GM12878 (cell line): ENCODE measurements around the gene BICD1. TPM values are rescaled to one million over a fixed set of nuclear protein-coding genes. Genes with fewer than 3 reads are reported as not detected.

Experiments
- ATAC-seq: fragments of 200-7000 bp; cut with Tn5 transposase; 3 replicates; pipeline ENCODE4 v1.9.1; 2020; ENCODE audit warnings: mild to moderate bottlenecking, moderate library complexity
- BruUV-seq: library from RNA; stranded (reverse); fragments of 400-500 nt; replicated peaks from 2 replicates; lab custom pipeline; 2021; lab: Mats Ljungman, UMichigan
- CTCF ChIA-PET: fragments of 300-600 bp; sonication (Branson Sonifier 250); formaldehyde crosslinking; extraction: SDS; loops from one replicate; lab custom pipeline; 2021; ENCODE audit warnings: inconsistent platforms; lab: Yijun Ruan, JAX
- POLR2A ChIA-PET: fragments of 350-600 bp; formaldehyde crosslinking; extraction: SDS; loops from one replicate; lab custom pipeline; 2021; ENCODE audit warnings: inconsistent platforms; lab: Charles Lee
- RAD21 ChIA-PET: fragments of 300-600 bp; sonication (Branson Sonifier 250); formaldehyde crosslinking; loops from one replicate; lab custom pipeline; 2023; ENCODE audit warnings: antibody characterized with exemption; ENCODE audit not compliant: unreplicated experiment; lab: Charles Lee
- SMC1A ChIA-PET: fragments of 300-600 bp; sonication (Branson Sonifier 250); formaldehyde crosslinking; loops from one replicate; lab custom pipeline; 2023; ENCODE audit not compliant: unreplicated experiment, uncharacterized antibody; lab: Charles Lee
- DNase-seq: peaks from one replicate; pipeline ENCODE4 v3.0.0-alpha.2; 2011; ENCODE audit warnings: low read depth, low spot score
- FAIRE-seq: peaks from 3 replicates; lab custom pipeline; 2011; peaks lifted over from hg19 to GRCh38; lab: Jason Lieb, UNC
- H2AFZ ChIP-seq: 2 replicates; pipeline ENCODE4 v1.6.0; 2011; ENCODE audit warnings: low read depth, low read length, control low read depth; ENCODE audit not compliant: control insufficient read depth
- H3K27ac ChIP-seq: 2 replicates; pipeline ENCODE4 v1.5.1; 2011; ENCODE audit warnings: control low read depth; ENCODE audit not compliant: control insufficient read depth, insufficient read depth
- H3K27me3 ChIP-seq, 2 experiments: replicated peaks in 1 of 2; 2 replicates each; pipeline versions ENCODE4 v1.6.0 to v1.6.1; 2011; ENCODE audit warnings: low read length in 1 of 2; ENCODE audit not compliant: control insufficient read depth in 2 of 2, insufficient read depth in 2 of 2
- H3K36me3 ChIP-seq, 2 experiments: 2 replicates each; pipeline ENCODE4 v1.5.1; 2011; ENCODE audit warnings: low read length in 1 of 2; ENCODE audit not compliant: control insufficient read depth in 2 of 2, insufficient read depth in 2 of 2
- H3K4me1 ChIP-seq: 2 replicates; pipeline ENCODE4 v1.6.1; 2011; ENCODE audit warnings: mild to moderate bottlenecking, low read length, moderate library complexity, mixed read lengths; ENCODE audit not compliant: control insufficient read depth, insufficient read depth
- H3K4me2 ChIP-seq: 2 replicates; pipeline ENCODE4 v1.6.0; 2011; ENCODE audit warnings: control low read depth; ENCODE audit not compliant: control insufficient read depth, insufficient read depth
- H3K4me3 ChIP-seq: fragments of 200-600 bp; sonication (generic); 2 replicates; pipeline ENCODE4 v1.5.1; 2016
- H3K79me2 ChIP-seq: 2 replicates; pipeline ENCODE4 v1.6.0; 2011; ENCODE audit warnings: low read length; ENCODE audit not compliant: control insufficient read depth, insufficient read depth
- H3K9ac ChIP-seq: 2 replicates; pipeline ENCODE4 v1.8.0; 2011; ENCODE audit warnings: low read length, control low read depth, mixed read lengths; ENCODE audit not compliant: control insufficient read depth, insufficient read depth
- H3K9me3 ChIP-seq: replicated peaks from 3 replicates; pipeline ENCODE4 v1.5.1; 2011; ENCODE audit warnings: mild to moderate bottlenecking, low read length; ENCODE audit not compliant: control insufficient read depth, insufficient read depth
- H4K20me1 ChIP-seq: 2 replicates; pipeline ENCODE4 v1.6.0; 2011; ENCODE audit not compliant: control insufficient read depth, insufficient read depth
- ATF3 ChIP-seq: IDR thresholded peaks from 2 replicates; pipeline ENCODE4 v1.6.1; 2011; ENCODE audit warnings: low read depth, mild to moderate bottlenecking, low read length, moderate library complexity, borderline replicate concordance; ENCODE audit errors: extremely low read depth
- CHD1 ChIP-seq: IDR thresholded peaks from 2 replicates; pipeline ENCODE4 v1.6.1; 2012; ENCODE audit warnings: low read depth, low read length, improper control_type of control experiment
- CREM ChIP-seq: IDR thresholded peaks from 2 replicates; pipeline ENCODE4 v1.6.1; 2014; ENCODE audit warnings: antibody characterized with exemption, low read depth
- ETV6 ChIP-seq, 2 experiments: fragments of 450-650 bp in 1 of 2; IDR thresholded peaks in 1 of 2; conservative IDR thresholded peaks in 1 of 2; 2 replicates each; pipeline ENCODE4 v1.6.1; 2014; ENCODE audit warnings: antibody characterized with exemption in 1 of 2, borderline replicate concordance in 1 of 2, low read depth in 1 of 2, mild to moderate bottlenecking in 1 of 2, moderate library complexity in 1 of 2
- HDAC6 ChIP-seq: fragments of 200-600 bp; sonication (generic); IDR thresholded peaks from one replicate; pipeline ENCODE4 v1.8.0; 2017; ENCODE audit warnings: antibody characterized with exemption; ENCODE audit not compliant: unreplicated experiment
- HDGF ChIP-seq: fragments of 450-650 bp; IDR thresholded peaks from 2 replicates; pipeline ENCODE4 v1.6.1; 2016; ENCODE audit warnings: antibody characterized with exemption
- IRF5 ChIP-seq: fragments of 450-650 bp; IDR thresholded peaks from 2 replicates; pipeline ENCODE4 v1.6.1; 2017; ENCODE audit warnings: borderline replicate concordance
- JUNB ChIP-seq: IDR thresholded peaks from 2 replicates; pipeline ENCODE4 v1.6.1; 2016; ENCODE audit warnings: antibody characterized with exemption, mild to moderate bottlenecking
- MEF2B ChIP-seq: fragments of 450-650 bp; IDR thresholded peaks from 2 replicates; pipeline ENCODE4 v1.6.1; 2018; ENCODE audit warnings: mild to moderate bottlenecking, moderate library complexity; ENCODE audit not compliant: partially characterized antibody, poor library complexity, severe bottlenecking
- MYC ChIP-seq: IDR thresholded peaks from 2 replicates; pipeline ENCODE4 v1.6.1; 2011; ENCODE audit warnings: mild to moderate bottlenecking, low read length, moderate library complexity, inconsistent platforms; ENCODE audit not compliant: insufficient read depth, insufficient replicate concordance, insufficient read length, severe bottlenecking
- NR2C2 ChIP-seq: IDR thresholded peaks from 2 replicates; pipeline ENCODE4 v1.6.1; 2011; ENCODE audit warnings: borderline replicate concordance, low read depth; ENCODE audit not compliant: control insufficient read depth, insufficient read length
- PAX5 ChIP-seq: IDR thresholded peaks from 2 replicates; pipeline ENCODE4 v1.6.1; 2011; ENCODE audit warnings: low read depth, low read length, borderline replicate concordance
- PML ChIP-seq: IDR thresholded peaks from 2 replicates; pipeline ENCODE4 v1.6.1; 2012; ENCODE audit warnings: low read length, inconsistent platforms
- RELA ChIP-seq: fragments of 450-650 bp; IDR thresholded peaks from 2 replicates; pipeline ENCODE4 v1.8.0; 2014; ENCODE audit warnings: borderline replicate concordance; ENCODE audit not compliant: partially characterized antibody
- RELB ChIP-seq: fragments of 450-650 bp; IDR thresholded peaks from 2 replicates; pipeline ENCODE4 v1.6.1; 2017; ENCODE audit warnings: low read depth, mild to moderate bottlenecking, moderate library complexity
- SP1 ChIP-seq: IDR thresholded peaks from one replicate; pipeline ENCODE4 v1.6.1; 2011; ENCODE audit warnings: low read depth, low read length
- ZBED1 ChIP-seq: IDR thresholded peaks from 2 replicates; pipeline ENCODE4 v1.6.1; 2016; ENCODE audit warnings: borderline replicate concordance
- ZNF592 ChIP-seq: fragments of 450-650 bp; IDR thresholded peaks from 2 replicates; pipeline ENCODE4 v1.6.1; 2017; ENCODE audit warnings: mild to moderate bottlenecking, moderate library complexity
- WGBS: methylation state at CpG from one replicate; pipeline ENCODE4 v1.1.6; 2016; ENCODE audit warnings: low lambda C conversion rate; ENCODE audit not compliant: insufficient replicate concordance, insufficient coverage; ENCODE audit errors: missing lambda C conversion rate; 5-methylcytosine and 5-hydroxymethylcytosine counted together
- in situ Hi-C: fragments of 300-500 bp; cut with MboI; formaldehyde crosslinking; loops from 9 replicates; pipeline ENCODE4 v1.14.3; 2018; ENCODE audit warnings: mixed read lengths
- intact Hi-C: fragments of 100-400 bp; cut with micrococcal nuclease; formaldehyde crosslinking; loops from one replicate; pipeline ENCODE4 v1.14.2; 2022; ENCODE audit not compliant: unreplicated experiment
- polyA plus RNA-seq, 11 experiments: library from polyadenylated mRNA; depleted of rRNA in 4 of 11; unstranded in 6 of 11; stranded (reverse) in 5 of 11; fragments of >200 nt; fragmentation: Nextera tagmentation in 4 of 11; fragmentation: Illumina TruSeq in 1 of 11; extraction: Ambion mirVana in 4 of 11; extraction: Trizol in 1 of 11; gene quantifications; 1 replicate in 1 of 11; 2 replicates in 10 of 11; pipeline versions ENCODE4 v1.2.1 to v1.2.3, GENCODE V29; 2011 to 2016; ENCODE audit warnings: inconsistent platforms in 2 of 11, missing spikeins in 2 of 11, low read depth in 1 of 11
- total RNA-seq, 4 experiments: library from RNA; depleted of rRNA in 3 of 4; stranded (reverse); fragments of >200 nt in 3 of 4; fragmentation: Illumina TruSeq in 1 of 4; extraction: Trizol in 1 of 4; gene quantifications; 2 replicates each; pipeline versions ENCODE4 v1.2.1 to v1.2.3, GENCODE V29; 2013 to 2021

The BICD1 gene
- total and polyA plus RNA-seq, 10 of the 15 experiments (the other 5 are each of a cell fraction or from before 2014, with no cell fraction given): 4.7 to 32.5 (median 14.4) TPM

GRCh38 chr12:32102234-32102633 is 4.4 kb upstream of the BICD1 start:
- no peak for DNase-seq
- no peak overlapping the region for H3K4me3 ChIP-seq
- no peaks in the 10 kb centered on the region for H3K27me3 ChIP-seq
- no peak overlapping the region for H3K4me2 ChIP-seq
- no peaks in the 10 kb centered on the region for H3K36me3 ChIP-seq
- no peak for ATAC-seq
- 75% methylated on average over 3 of the region's 3 CpGs for WGBS
- no peaks in the 10 kb centered on the region for H3K9me3 ChIP-seq
- H3K27ac ChIP-seq: no peak overlapping the region
- intact Hi-C loops: no loop called here
- H3K4me1 ChIP-seq: no peaks in the 10 kb centered on the region
- ChIA-PET CTCF (interaction anchor here (1.3 kb wide), 1 partner anchor 11 kb away, joined by 3 read pairs; no protein-coding TSS in a partner anchor), POLR2A (no interaction called here), SMC1A (interaction anchor here (0.8 to 2.2 kb wide), 3 partner anchors 23 to 449 kb away, joined by 3 to 7 read pairs (median 3); no protein-coding TSS in a partner anchor), RAD21 (no interaction called here)
- FAIRE-seq: no peak
- H3K79me2 ChIP-seq: peaks cover 3% of the 10 kb centered on the region
- no peaks in the 10 kb centered on the region for H4K20me1 ChIP-seq
- in situ Hi-C loops: no loop called here
- BruUV-seq: no TSS peak
- H2AFZ ChIP-seq: no peak overlapping the region
- H3K9ac ChIP-seq: no peak overlapping the region
- TF ChIP-seq CHD1 (no peak), JUNB (no peak), MEF2B (no peak), ATF3 (no peak), MYC (no peak), ZNF592 (no peak), CREM (no peak), RELA (no peak), HDGF (no peak), HDAC6 (no peak), ZBED1 (no peak), NR2C2 (no peak), IRF5 (no peak), RELB (no peak), PML (no peak), SP1 (no peak), PAX5 (no peak), ETV6 (conservative IDR thresholded peaks at IDR 0.05 in 1 of 2, IDR thresholded peaks at IDR 0.05 in 1 of 2; ENCODE audit: borderline replicate concordance in 1 of 2, low read depth in 1 of 2) (no peak)
